ENCODE results near the gene TSPAN18. TPM values are rescaled to one million over a fixed set of nuclear protein-coding genes. Genes with fewer than 3 reads are reported as not detected.

TSPAN18 gene
- total RNA-seq, 4 donors from 2014 or later, result 2.6 to 28.9 (median 4.9) TPM

DNA sequence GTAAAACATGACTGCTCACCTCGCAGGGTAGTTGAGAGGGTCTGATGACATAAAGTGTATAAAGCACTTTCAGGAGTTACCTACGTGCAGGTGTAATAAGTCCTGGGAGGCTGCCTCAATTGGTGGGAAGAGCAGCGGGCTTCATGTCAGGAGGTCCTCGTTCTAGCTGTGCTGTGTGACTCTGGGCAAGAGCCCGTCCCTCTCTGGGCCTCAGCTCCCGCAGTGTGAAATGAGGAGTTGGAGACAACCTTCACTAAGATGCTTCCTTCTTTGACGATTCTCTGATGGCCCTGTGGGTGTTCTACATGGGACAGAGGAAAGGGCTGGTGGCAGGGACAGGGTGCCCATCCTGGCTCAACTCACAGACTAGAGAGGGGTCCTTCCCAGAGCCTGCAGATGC is 166.1 kb downstream of the TSPAN18 start:
- 80 to 86% methylated on average over 1 to 7 of the region's 7 CpGs for WGBS, 2 donors (ENCODE audit: low coverage in 1 of 2)
- TF ChIP-seq CTCF (IDR thresholded peaks at IDR 0.05) (no peak), POLR2AphosphoS5 (IDR thresholded peaks at IDR 0.05) (no peak), EP300 (IDR thresholded peaks at IDR 0.05; ENCODE audit: low read depth) (no peak), POLR2A (IDR thresholded peaks at IDR 0.05) (no peak)
- Histone ChIP-seq H3K27me3 (peaks cover 3% of the 10 kb centered on the region), H3K4me1 (peaks cover 0 to 7% (median 3%) of the 10 kb centered on the region in 4 donors), H3K36me3 (no peaks in the 10 kb centered on the region), H3K27ac (peak overlapping the region; percentile 48 to 81 (median 68)), H3K9me3 (no peaks in the 10 kb centered on the region), H3K4me3 (no peak overlapping the region)
- no peak for DNase-seq
- in situ Hi-C loops (cut with MboI; ENCODE audit: low pct_ligation_motif_present in 1 of 4, low pct_unique_long_range_greater_than_20kb in 1 of 4, low sequenced_read_pairs in 3 of 4) (loop anchor here in 3 of 4 donors (5.0 to 25.0 kb wide), 3 partner anchors 156 to 581 kb away; partner anchors contain the start of genes TSPAN18 (in 2 of the 3) and ALX4 (in 1 of the 3)), intact Hi-C loops (cut with DNase I; ENCODE audit: low total_unique reads) (loop anchor here (1.0 to 5.0 kb wide), 2 partner anchors 165 to 271 kb away; no protein-coding TSS in a partner anchor)

DNA sequence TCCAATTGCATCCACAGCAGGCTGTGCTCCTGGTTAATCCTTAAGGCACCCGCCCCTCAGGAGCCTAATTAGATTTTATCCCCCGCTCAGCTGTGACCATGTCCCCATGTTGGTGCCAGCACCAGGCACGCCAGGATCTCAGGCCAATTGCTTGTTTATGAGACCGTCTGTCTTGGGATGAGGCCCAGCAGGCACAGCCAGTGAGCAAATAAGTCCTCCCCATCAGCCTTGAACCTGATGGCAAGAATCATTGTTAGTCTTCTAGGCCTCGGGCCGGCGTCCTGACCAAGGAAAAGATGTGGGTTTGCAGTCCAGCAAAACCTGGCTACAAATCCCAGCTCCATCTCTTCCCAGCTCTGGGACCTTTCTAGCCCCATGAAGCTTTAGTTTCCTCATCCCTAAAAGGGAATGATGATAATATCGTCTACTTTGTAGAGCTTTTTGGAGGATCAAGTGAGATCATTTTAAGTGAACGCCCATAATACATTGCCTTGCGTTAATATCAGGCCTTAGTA is 166.6 kb downstream of the TSPAN18 start:
- Histone ChIP-seq H3K27me3 (peaks cover 3% of the 10 kb centered on the region), H3K27ac (peak overlapping the region; percentile 48 to 81 (median 68)), H3K4me3 (no peak overlapping the region), H3K36me3 (no peaks in the 10 kb centered on the region), H3K9me3 (no peaks in the 10 kb centered on the region), H3K4me1 (peaks cover 0 to 7% (median 3%) of the 10 kb centered on the region in 4 donors)
- in situ Hi-C loops (cut with MboI; ENCODE audit: low pct_ligation_motif_present in 1 of 4, low pct_unique_long_range_greater_than_20kb in 1 of 4, low sequenced_read_pairs in 3 of 4), result loop anchor here in 3 of 4 donors (5.0 to 25.0 kb wide), 3 partner anchors 156 to 581 kb away; partner anchors contain the start of genes TSPAN18 (in 2 of the 3) and ALX4 (in 1 of the 3)
- intact Hi-C loops (cut with DNase I; ENCODE audit: low total_unique reads), result loop anchor here (1.0 to 5.0 kb wide), 2 partner anchors 165 to 271 kb away; no protein-coding TSS in a partner anchor
- 62% methylated on average over 10 of the region's 10 CpGs; no CpG with 5 or more reads in 1 of the 2 donors for WGBS, 2 donors (ENCODE audit: low coverage in 1 of 2)
- TF ChIP-seq CTCF (IDR thresholded peaks at IDR 0.05), result no peak
- peak in 1 of 3 donors; percentile 12 for TF ChIP-seq POLR2AphosphoS5 (IDR thresholded peaks at IDR 0.05)
- no peak for TF ChIP-seq POLR2A (IDR thresholded peaks at IDR 0.05)
- no peak for DNase-seq

- 31% methylated on average over 21 of the region's 21 CpGs; no CpG with 5 or more reads in 1 of the 2 donors for WGBS, 2 donors (ENCODE audit: low coverage in 1 of 2)
- H3K36me3 ChIP-seq, result no peaks in the 10 kb centered on the region
Measured at GRCh38 chr11:44893846-44894617, 167.3 kb downstream of the TSPAN18 start.

More at GRCh38 chr11:44893846-44894617, 167.3 kb downstream of the TSPAN18 start:
- Histone ChIP-seq H3K4me3 (no peak overlapping the region), H3K27ac (peak overlapping the region; percentile 48 to 81 (median 68)), H3K4me1 (peaks cover 0 to 7% (median 3%) of the 10 kb centered on the region in 4 donors), H3K27me3 (peaks cover 3% of the 10 kb centered on the region), H3K9me3 (no peaks in the 10 kb centered on the region)
- TF ChIP-seq CTCF (IDR thresholded peaks at IDR 0.05) (peak; percentile 70 to 78 (median 78)), POLR2AphosphoS5 (IDR thresholded peaks at IDR 0.05) (no peak)
- in situ Hi-C loops (cut with MboI; ENCODE audit: low pct_ligation_motif_present in 1 of 4, low pct_unique_long_range_greater_than_20kb in 1 of 4, low sequenced_read_pairs in 3 of 4) (loop anchor here in 3 of 4 donors (5.0 to 25.0 kb wide), 3 partner anchors 157 to 582 kb away; partner anchors contain the start of genes TSPAN18 (in 2 of the 3) and ALX4 (in 1 of the 3)), intact Hi-C loops (cut with DNase I; ENCODE audit: low total_unique reads) (loop anchor here (1.0 to 5.0 kb wide), 2 partner anchors 166 to 272 kb away; no protein-coding TSS in a partner anchor)
- peak; percentile 58 for DNase-seq

All from transverse colon (tissue), 4 donors.